ENCODE results near the gene KIAA1217. TPM values are rescaled to one million over a fixed set of nuclear protein-coding genes. Genes with fewer than 3 reads are reported as not detected.

KIAA1217 gene
- total and polyA plus RNA-seq, 9 of the 15 experiments (the other 6 are each of a cell fraction or from before 2014, with no cell fraction given), result 0.04 TPM; not detected in 8

DNA sequence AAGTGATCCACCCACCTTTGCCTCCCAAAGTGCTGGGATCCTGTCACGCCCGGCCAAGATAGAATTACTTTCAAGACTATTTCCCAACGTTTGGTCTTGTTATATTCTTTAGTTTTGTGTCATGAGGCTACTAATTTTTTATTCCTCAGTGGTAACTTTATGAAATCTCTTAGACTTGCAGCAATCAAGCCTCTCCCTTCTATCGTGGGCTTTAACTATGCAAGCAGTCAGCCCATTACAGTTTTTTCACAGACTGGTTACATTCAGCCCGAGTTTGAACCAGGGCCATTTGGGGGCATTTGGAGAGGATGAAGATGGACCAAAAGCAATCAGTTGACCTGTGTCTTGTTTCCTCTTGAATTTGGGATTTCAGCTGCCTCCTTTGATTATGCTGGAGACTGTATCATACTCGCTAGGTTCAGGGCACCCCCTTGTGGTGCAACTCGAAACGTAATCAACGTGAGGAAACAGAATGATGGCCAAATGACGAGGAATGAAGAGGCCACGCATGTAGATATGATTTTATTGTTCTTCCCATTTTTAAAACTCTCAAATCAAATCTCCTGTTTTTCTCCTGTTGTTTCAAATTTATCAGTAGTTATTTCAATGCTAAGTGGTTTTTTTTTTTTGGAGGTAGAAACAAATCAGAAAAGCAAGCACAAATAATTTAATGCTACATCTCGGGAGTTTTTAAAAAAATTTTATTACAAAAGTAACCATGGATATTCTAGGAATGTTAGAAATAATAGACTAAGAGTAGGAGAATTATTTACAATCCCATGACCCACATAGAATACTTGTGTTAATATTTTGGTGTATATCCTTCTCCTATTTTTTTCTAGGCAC, 151.6 kb downstream of the KIAA1217 start (continued):
- TF ChIP-seq REST (IDR thresholded peaks at IDR 0.05; ENCODE audit: borderline replicate concordance) (peak; percentile 29; the same call in 1 of the 2 replicates), REST (CRISPR knock-in tag; IDR thresholded peaks at IDR 0.05; ENCODE audit: low read depth) (no peak), CTCF (IDR thresholded peaks at IDR 0.05 in 2 of 3, conservative IDR thresholded peaks at IDR 0.05 in 1 of 3; ENCODE audit: insufficient read depth in 2 of 3, low read depth in 1 of 3, low read length in 3 of 3) (peak; percentile 46 to 67 (median 65)), KHSRP (IDR thresholded peaks at IDR 0.05) (no peak), U2AF1 (optimal IDR thresholded peaks at IDR 0.05; ENCODE audit: low read depth, low read length) (no peak), ZBTB49 (CRISPR knock-in tag; IDR thresholded peaks at IDR 0.05; ENCODE audit: borderline replicate concordance) (no peak)
